Astrocyte of the cerebellum (primary cell): ENCODE data around the gene MTRFR.
A peak's percentile ranks its signal among the peaks of the same experiment; 100 is the strongest.

Experiments used
- DNase-seq: peaks from one replicate; pipeline ENCODE4 v3.0.0-alpha.2; 2011; ENCODE audit warnings: low read depth
- H3K4me3 ChIP-seq: 2 replicates; pipeline ENCODE4 v1.5.1; 2011; ENCODE audit warnings: mild to moderate bottlenecking, low read depth, low read length, moderate library complexity
- CTCF ChIP-seq: IDR thresholded peaks from 2 replicates; pipeline ENCODE4 v1.5.1; 2012; ENCODE audit warnings: low read length, low read depth, moderate library complexity, mild to moderate bottlenecking; ENCODE audit errors: missing control alignments
- in situ Hi-C: cut with HindIII; loops from 2 replicates; pipeline ENCODE4 v1.10.0; 2017; ENCODE audit warnings: low sequenced_read_pairs

Gene MTRFR

GRCh38 chr12:123271001-123271668, 37.9 kb downstream of the MTRFR start:
- TF ChIP-seq CTCF: peak; percentile 32
- DNase-seq: no peak
- in situ Hi-C loops: no loop called here
- peak overlapping the region; percentile 83 for H3K4me3 ChIP-seq

- in situ Hi-C loops: no loop called here
- H3K4me3 ChIP-seq: no peak overlapping the region
- no peak for DNase-seq
- no peak for TF ChIP-seq CTCF
These were observed 39.9 kb downstream of the MTRFR start for GRCh38 chr12:123273166-123273565.

GRCh38 chr12:123278101-123278627, 44.9 kb downstream of the MTRFR start:
- in situ Hi-C loops: no loop called here
- TF ChIP-seq CTCF: no peak
- no peak overlapping the region for H3K4me3 ChIP-seq
- no peak for DNase-seq

- H3K4me3 ChIP-seq: no peak overlapping the region
- TF ChIP-seq CTCF: no peak
- DNase-seq: no peak
- in situ Hi-C loops: no loop called here
These were observed 47.7 kb downstream of the MTRFR start for GRCh38 chr12:123280971-123281370.

- no peak for DNase-seq
- TF ChIP-seq CTCF: no peak
- in situ Hi-C loops: no loop called here
- H3K4me3 ChIP-seq: no peak overlapping the region
These were observed 48.9 kb downstream of the MTRFR start for GRCh38 chr12:123282111-123282510.

- no peak for DNase-seq
- H3K4me3 ChIP-seq: no peak overlapping the region
- in situ Hi-C loops: no loop called here
- no peak for TF ChIP-seq CTCF
These were observed 50.2 kb downstream of the MTRFR start for GRCh38 chr12:123283461-123283860.
